Activated naive CD4-positive, alpha-beta T cell treated with anti-CD3 and anti-CD28 coated beads, Interleukin-2, amount 50 U/mL, for 72 hours (primary cell): Measurements from ENCODE around the gene NAGS. TPM values are rescaled to one million over a fixed set of nuclear protein-coding genes. Genes with fewer than 3 reads are reported as not detected.
"Not testable (repeated sequence)": the region's sequence is repeated elsewhere in the genome, so short reads cannot be mapped to it uniquely, and the experiment has no call there.

Experiments used
- ATAC-seq, 2 donors: fragments of 150-1000 bp; cut with Tn5 transposase; 2 replicates each; pipeline ENCODE4 v1.10.0; 2021; ENCODE audit warnings: mild to moderate bottlenecking in 2 of 2, moderate library complexity in 2 of 2
- DNase-seq, 2 donors: peaks; one replicate each; pipeline ENCODE4 v3.0.0; 2021 to 2022; ENCODE audit warnings: low spot score in 2 of 2
- H3K27ac Mint-ChIP-seq, 2 donors: one replicate each; pipeline ENCODE4 v1.8.0; 2022; ENCODE audit warnings: mild to moderate bottlenecking in 2 of 2, mixed read lengths in 2 of 2
- H3K36me3 Mint-ChIP-seq, 2 donors: one replicate each; pipeline ENCODE4 v1.8.0; 2022; ENCODE audit warnings: mixed read lengths in 2 of 2
- H3K9me3 Mint-ChIP-seq, 2 donors: one replicate each; pipeline ENCODE4 v1.8.0; 2022; ENCODE audit warnings: mixed read lengths in 2 of 2
- total RNA-seq, 2 donors: library from RNA; stranded (reverse); gene quantifications; one replicate each; pipeline ENCODE4 v1.2.3, GENCODE V29; 2022

The NAGS gene
- total RNA-seq, 2 donors from 2014 or later, result 0.18 to 3.0 TPM

GRCh38 chr17:44014437-44015172 lies 10.2 kb downstream of the NAGS start, which contains the start of gene TMEM101:
TMEM101 (minus strand) TSS chr17:44014963; CDS start chr17:44014952, 11 bp downstream.
- Mint-ChIP-seq H3K27ac (peak within 1 kb of the TSS; percentile 90 to 98), H3K36me3 (peaks cover 13 to 15% of the 10 kb centered on the region in 2 donors), H3K9me3 (no peaks in the 10 kb centered on the region)
- DNase-seq (peak; percentile 85 to 88), ATAC-seq (peak; percentile 95 to 99)

- ATAC-seq, H3K27ac Mint-ChIP-seq, H3K9me3 Mint-ChIP-seq, H3K36me3 Mint-ChIP-seq, DNase-seq: not testable (repeated sequence)
Observed at GRCh38 chr17:44021227-44021626, 16.8 kb downstream of the NAGS start.

GRCh38 chr17:44022246-44022645 lies 17.8 kb downstream of the NAGS start:
- Mint-ChIP-seq H3K36me3 (peaks cover 0 to 9% of the 10 kb centered on the region in 2 donors), H3K9me3 (no peaks in the 10 kb centered on the region), H3K27ac (no peak overlapping the region)

GRCh38 chr17:44023545-44024270 lies 19.3 kb downstream of the NAGS start:
- Mint-ChIP-seq H3K36me3 (peaks cover 0 to 9% of the 10 kb centered on the region in 2 donors), H3K27ac (peak overlapping the region; percentile 53 to 68), H3K9me3 (no peaks in the 10 kb centered on the region)
- DNase-seq, result no peak
- peak in 1 of 2 donors; percentile 34 for ATAC-seq

More at GRCh38 chr17:44022246-44022645, 17.8 kb downstream of the NAGS start:
- DNase-seq (no peak), ATAC-seq (no peak)

GRCh38 chr17:44024271-44024663 lies 19.8 kb downstream of the NAGS start:
- Mint-ChIP-seq H3K27ac (peak overlapping the region in 1 of 2 donors; percentile 68), H3K36me3 (peaks cover 0 to 9% of the 10 kb centered on the region in 2 donors), H3K9me3 (no peaks in the 10 kb centered on the region)
- ATAC-seq (peak in 1 of 2 donors; percentile 34), DNase-seq (no peak)

GRCh38 chr17:44024853-44025252 lies 20.4 kb downstream of the NAGS start:
- peaks cover 0 to 9% of the 10 kb centered on the region in 2 donors for H3K36me3 Mint-ChIP-seq
- H3K9me3 Mint-ChIP-seq, result no peaks in the 10 kb centered on the region
- H3K27ac Mint-ChIP-seq, result peak overlapping the region in 1 of 2 donors; percentile 36
- ATAC-seq (no peak), DNase-seq (no peak)

GRCh38 chr17:44029736-44030135 lies 25.3 kb downstream of the NAGS start:
- Mint-ChIP-seq H3K9me3 (no peaks in the 10 kb centered on the region), H3K36me3 (peaks cover 10% of the 10 kb centered on the region in 2 donors), H3K27ac (peak overlapping the region; percentile 37 to 45)
- ATAC-seq, result no peak
- no peak for DNase-seq

- H3K36me3 Mint-ChIP-seq, result peaks cover 10% of the 10 kb centered on the region in 2 donors
- no peak overlapping the region for H3K27ac Mint-ChIP-seq
- H3K9me3 Mint-ChIP-seq, result no peaks in the 10 kb centered on the region
- DNase-seq (no peak), ATAC-seq (no peak)
Observed at GRCh38 chr17:44030482-44030881, 26.1 kb downstream of the NAGS start.

- ATAC-seq, result no peak
- no peaks in the 10 kb centered on the region for H3K9me3 Mint-ChIP-seq
- no peak for DNase-seq
- H3K36me3 Mint-ChIP-seq, result peaks cover 15 to 16% of the 10 kb centered on the region in 2 donors
- H3K27ac Mint-ChIP-seq, result peak overlapping the region; percentile 9 to 65
Observed at GRCh38 chr17:44033861-44034408, 29.5 kb downstream of the NAGS start.

GRCh38 chr17:44034688-44035087 lies 30.3 kb downstream of the NAGS start:
- Mint-ChIP-seq H3K27ac (peak overlapping the region in 1 of 2 donors; percentile 65), H3K36me3 (peaks cover 15 to 16% of the 10 kb centered on the region in 2 donors)
- H3K9me3 Mint-ChIP-seq, ATAC-seq, DNase-seq: not testable (repeated sequence)

GRCh38 chr17:44037471-44037870 lies 33.0 kb downstream of the NAGS start:
- Mint-ChIP-seq H3K36me3 (peaks cover 16 to 19% of the 10 kb centered on the region in 2 donors), H3K27ac (no peak overlapping the region), H3K9me3 (no peaks in the 10 kb centered on the region)
- ATAC-seq (no peak), DNase-seq (no peak)

- H3K9me3 Mint-ChIP-seq, result no peaks in the 10 kb centered on the region
- no peak overlapping the region for H3K27ac Mint-ChIP-seq
- peaks cover 15 to 18% of the 10 kb centered on the region in 2 donors for H3K36me3 Mint-ChIP-seq
- ATAC-seq (no peak), DNase-seq (no peak)
Observed at GRCh38 chr17:44038604-44039011, 34.2 kb downstream of the NAGS start.

- Mint-ChIP-seq H3K36me3 (peaks cover 6 to 10% of the 10 kb centered on the region in 2 donors), H3K27ac (peak overlapping the region in 1 of 2 donors; percentile 39)
Observed at GRCh38 chr17:44039829-44040635, 35.6 kb downstream of the NAGS start.

GRCh38 chr17:44043272-44043696 lies 38.9 kb downstream of the NAGS start:
- ATAC-seq (no peak), DNase-seq (no peak)
- Mint-ChIP-seq H3K9me3 (no peaks in the 10 kb centered on the region), H3K27ac (no peak overlapping the region), H3K36me3 (peaks cover 4 to 5% of the 10 kb centered on the region in 2 donors)

More at GRCh38 chr17:44039829-44040635, 35.6 kb downstream of the NAGS start:
- no peak for ATAC-seq
- H3K9me3 Mint-ChIP-seq, result no peaks in the 10 kb centered on the region
- no peak for DNase-seq

GRCh38 chr17:44044071-44044470 lies 39.6 kb downstream of the NAGS start:
- no peaks in the 10 kb centered on the region for H3K9me3 Mint-ChIP-seq
- no peak overlapping the region for H3K27ac Mint-ChIP-seq
- ATAC-seq (no peak), DNase-seq (no peak)
- peaks cover 4 to 5% of the 10 kb centered on the region in 2 donors for H3K36me3 Mint-ChIP-seq

GRCh38 chr17:44045486-44045885 lies 41.1 kb downstream of the NAGS start:
- H3K9me3 Mint-ChIP-seq, result no peaks in the 10 kb centered on the region
- H3K36me3 Mint-ChIP-seq, result peaks cover 4 to 5% of the 10 kb centered on the region in 2 donors
- peak overlapping the region in 1 of 2 donors; percentile 9 for H3K27ac Mint-ChIP-seq
- ATAC-seq (no peak), DNase-seq (no peak)
